D721Med (cell line): ENCODE data around the gene MYH11.

ENCODE experiments used
- DNase-seq: peaks from one replicate; pipeline ENCODE4 v3.0.0; 2011; ENCODE audit warnings: low spot score; ENCODE audit not compliant: insufficient read length
- FAIRE-seq: peaks from 2 replicates; lab custom pipeline; 2011; peaks lifted over from hg19 to GRCh38; lab: Jason Lieb, UNC
- CTCF ChIP-seq: IDR thresholded peaks from 2 replicates; pipeline ENCODE4 v1.5.1; 2012; ENCODE audit warnings: mild to moderate bottlenecking, control low read depth; ENCODE audit not compliant: insufficient read depth; ENCODE audit errors: missing control alignments

MYH11 gene

DNA sequence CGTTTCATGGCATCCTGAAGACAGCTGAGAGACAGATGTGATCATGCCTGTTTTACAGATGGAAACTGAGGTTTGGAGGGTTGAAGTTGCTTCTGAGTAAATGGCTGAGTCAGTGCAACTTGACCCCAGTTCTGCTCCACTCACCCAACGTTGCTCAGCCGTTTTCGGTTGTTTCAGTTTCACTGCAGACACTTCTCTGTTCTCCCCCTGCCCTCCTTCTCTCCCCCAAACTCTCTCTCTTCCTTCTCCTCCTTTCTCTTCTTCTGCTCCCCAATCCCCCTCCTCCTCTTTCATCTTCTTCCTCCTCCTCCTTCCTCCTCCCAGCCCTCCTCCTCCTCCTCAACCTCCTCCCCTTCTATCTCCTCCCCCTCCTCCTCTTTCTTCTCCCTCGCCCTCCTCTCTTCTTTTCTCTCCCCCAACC is 41.0 kb upstream of the MYH11 start:
- TF ChIP-seq CTCF, result no peak
- no peak for DNase-seq
- FAIRE-seq, result no peak

GRCh38 chr16:15897121-15897780 is 40.4 kb upstream of the MYH11 start:
- DNase-seq, result no peak
- no peak for FAIRE-seq
- TF ChIP-seq CTCF, result no peak

- no peak for FAIRE-seq
- no peak for TF ChIP-seq CTCF
- DNase-seq, result no peak
Observed at GRCh38 chr16:15894571-15895374, 37.9 kb upstream of the MYH11 start.

DNA sequence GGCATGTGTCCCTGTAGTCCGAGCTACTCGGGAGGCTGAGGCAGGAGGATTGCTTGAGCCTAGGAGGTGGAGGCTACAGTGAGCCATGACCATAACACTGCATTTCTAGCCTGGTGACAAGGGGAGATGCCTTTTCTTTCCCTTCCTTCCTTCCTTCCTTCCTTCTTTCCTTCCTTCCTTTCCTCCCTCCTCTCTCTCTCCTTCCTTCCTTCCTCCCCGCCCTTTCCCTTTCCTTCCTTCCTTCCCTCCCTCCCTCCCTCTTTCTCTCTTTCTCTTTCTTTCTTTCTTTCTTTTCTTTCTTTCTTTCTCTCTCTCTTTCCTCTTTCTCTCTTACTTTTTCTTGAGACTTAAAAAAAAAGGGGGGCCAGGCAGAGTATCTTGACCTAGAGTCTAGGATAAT is 34.7 kb upstream of the MYH11 start:
- FAIRE-seq (no peak), DNase-seq (no peak)
- TF ChIP-seq CTCF, result no peak

DNA sequence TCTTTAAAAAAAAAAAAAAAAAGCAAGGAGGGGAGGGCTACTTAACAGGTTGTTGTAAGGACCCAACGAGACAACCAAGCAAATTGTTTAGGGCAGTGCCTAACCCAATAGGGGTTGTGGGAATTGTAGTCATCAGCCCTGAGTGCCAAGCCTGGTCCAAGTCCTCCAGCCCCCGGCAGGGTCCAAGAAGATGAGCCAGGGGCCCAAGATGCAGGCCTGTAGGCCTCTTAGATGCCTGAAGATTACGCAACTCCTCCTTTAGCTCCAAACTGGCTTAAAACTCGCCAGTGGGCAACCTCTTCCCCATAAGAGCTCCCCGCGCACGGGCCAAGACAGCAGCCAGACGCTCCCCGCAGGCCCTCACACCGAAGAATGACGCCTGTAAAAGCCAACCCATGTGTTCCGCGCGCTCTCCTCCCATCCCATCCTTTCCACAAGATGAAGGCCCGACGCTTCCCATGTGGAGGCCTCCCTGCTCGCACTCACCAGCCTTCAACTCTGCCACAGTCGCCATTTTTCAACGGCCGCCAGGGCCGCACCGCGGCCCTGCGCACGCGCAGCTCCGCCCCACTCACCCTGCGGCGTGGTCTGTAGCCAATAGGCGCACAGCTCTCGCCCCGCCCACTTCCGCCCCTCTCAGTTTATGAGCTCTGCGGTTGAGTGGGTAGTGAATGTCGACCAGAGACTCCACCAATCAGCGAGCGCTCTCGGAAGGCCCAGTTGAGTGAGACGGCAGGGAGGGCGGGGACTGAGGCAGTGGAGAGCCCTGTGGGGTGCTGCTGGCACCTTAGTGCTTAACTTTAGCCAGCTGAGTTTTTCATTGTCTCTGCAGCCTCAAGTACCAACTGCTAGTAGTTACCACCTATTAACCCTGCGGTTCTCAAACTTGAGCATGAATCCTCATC is 31.5 kb upstream of the MYH11 start, which contains the start of gene CEP20:
Gene CEP20 (minus strand): TSS at position 532 of the 905 bp plus-strand sequence. CDS start 18 bp downstream, at position 514.
- DNase-seq, result peak; percentile 97
- no peak for TF ChIP-seq CTCF
- FAIRE-seq, result no peak

GRCh38 chr16:15887283-15887682 is 30.5 kb upstream of the MYH11 start:
- DNase-seq, result no peak
- FAIRE-seq, result no peak
- TF ChIP-seq CTCF, result no peak
